A673 (cell line): ENCODE results near the gene KIAA1614. TPM values are rescaled to one million over a fixed set of nuclear protein-coding genes. Genes with fewer than 3 reads are reported as not detected.
"Not testable (repeated sequence)": the region's sequence is repeated elsewhere in the genome, so short reads cannot be mapped to it uniquely, and the experiment has no call there.

Experiments
- BruUV-seq: library from RNA; stranded (reverse); fragments of 400-500 nt; replicated peaks from 2 replicates; lab custom pipeline; 2021; lab: Mats Ljungman, UMichigan
- CTCF ChIA-PET: fragments of 300-600 bp; sonication (Branson Sonifier 250); formaldehyde crosslinking; loops from one replicate; lab custom pipeline; 2022; ENCODE audit warnings: antibody characterized with exemption; lab: Charles Lee
- POLR2A ChIA-PET: fragments of 300-600 bp; sonication (Branson Sonifier 250); formaldehyde crosslinking; loops from one replicate; lab custom pipeline; 2022; ENCODE audit warnings: antibody characterized with exemption; ENCODE audit not compliant: low non-redundant PET; lab: Charles Lee
- DNase-seq: peaks from one replicate; pipeline ENCODE4 v3.0.0-alpha.2; 2015; ENCODE audit warnings: low spot score
- H3K27ac ChIP-seq: fragments of 200-600 bp; sonication (generic); 2 replicates; pipeline ENCODE4 v1.5.1; 2016; ENCODE audit warnings: mixed run types, low read depth, mild to moderate bottlenecking, mixed read lengths, antibody characterized with exemption, low read length; ENCODE audit not compliant: poor library complexity, severe bottlenecking
- H3K27me3 ChIP-seq: fragments of 200-600 bp; sonication (generic); replicated peaks from 2 replicates; pipeline ENCODE4 v1.6.1; 2017; ENCODE audit warnings: mixed run types, low read depth, mild to moderate bottlenecking, mixed read lengths, antibody characterized with exemption, low read length; ENCODE audit not compliant: insufficient read depth, poor library complexity
- H3K36me3 ChIP-seq: fragments of 200-600 bp; sonication (generic); 2 replicates; pipeline ENCODE4 v1.6.1; 2016; ENCODE audit warnings: mixed run types, mild to moderate bottlenecking, mixed read lengths, antibody characterized with exemption, low read length; ENCODE audit not compliant: insufficient read depth, poor library complexity, severe bottlenecking
- H3K4me1 ChIP-seq: fragments of 200-600 bp; sonication (generic); 2 replicates; pipeline ENCODE4 v1.6.1; 2017; ENCODE audit warnings: mixed run types, mild to moderate bottlenecking, mixed read lengths, antibody characterized with exemption, low read length; ENCODE audit not compliant: insufficient read depth, poor library complexity, severe bottlenecking
- H3K4me3 ChIP-seq: fragments of 200-600 bp; sonication (generic); 2 replicates; pipeline ENCODE4 v1.5.1; 2016; ENCODE audit warnings: low read depth, mixed run types, mild to moderate bottlenecking, mixed read lengths, low read length; ENCODE audit not compliant: poor library complexity, severe bottlenecking
- H3K9me3 ChIP-seq: fragments of 200-600 bp; sonication (generic); 2 replicates; pipeline ENCODE4 v1.6.1; 2016; ENCODE audit warnings: mixed run types, low read depth, mild to moderate bottlenecking, mixed read lengths, antibody characterized with exemption, low read length; ENCODE audit not compliant: poor library complexity, severe bottlenecking
- CTCF ChIP-seq: fragments of 300-800, 200-600 bp; sonication (generic); conservative IDR thresholded peaks from 2 replicates; pipeline ENCODE4 v1.5.1; 2017; ENCODE audit warnings: low read depth, mild to moderate bottlenecking, antibody characterized with exemption, low read length, moderate library complexity, mixed read lengths
- EZH2 ChIP-seq: fragments of 200-600 bp; sonication (generic); IDR thresholded peaks from 2 replicates; pipeline ENCODE4 v1.6.1; 2017; ENCODE audit warnings: borderline replicate concordance, low read depth, mild to moderate bottlenecking, mixed read lengths, antibody characterized with exemption, low read length; ENCODE audit not compliant: poor library complexity, severe bottlenecking
- intact Hi-C: fragments of 100-400 bp; cut with micrococcal nuclease; formaldehyde crosslinking; loops from one replicate; pipeline ENCODE4 v1.10.0; 2022; ENCODE audit not compliant: unreplicated experiment
- total RNA-seq: library from RNA; stranded (reverse); gene quantifications from 2 replicates; pipeline ENCODE4 v1.2.3, GENCODE V29; 2021

The KIAA1614 gene
- total RNA-seq, 1 experiment from 2014 or later = 0.67 TPM

GRCh38 chr1:180956028-180956640 lies 43.4 kb downstream of the KIAA1614 start:
- intact Hi-C loops = no loop called here
- Histone ChIP-seq H3K4me1 (peaks cover 14% of the 10 kb centered on the region), H3K4me3 (no peak overlapping the region), H3K27me3 (no peaks in the 10 kb centered on the region), H3K27ac (no peak overlapping the region), H3K36me3 (no peaks in the 10 kb centered on the region), H3K9me3 (no peaks in the 10 kb centered on the region)
- ChIA-PET POLR2A (interaction anchor here (0.6 kb wide), 1 partner anchor 28 kb away, joined by 4 read pairs; no protein-coding TSS in a partner anchor), CTCF (no interaction called here)
- no peak for DNase-seq
- TF ChIP-seq EZH2 (no peak), CTCF (no peak)
- no TSS peak for BruUV-seq

- POLR2A ChIA-PET, CTCF ChIA-PET: not testable (repeated sequence)
Measured at GRCh38 chr1:180959620-180960019, 46.9 kb downstream of the KIAA1614 start.

GRCh38 chr1:180961622-180962021 lies 48.9 kb downstream of the KIAA1614 start:
- DNase-seq = no peak
- no peaks in the 10 kb centered on the region for H3K27me3 ChIP-seq
- no peak overlapping the region for H3K4me3 ChIP-seq
- no peaks in the 10 kb centered on the region for H3K4me1 ChIP-seq
- no peaks in the 10 kb centered on the region for H3K9me3 ChIP-seq
- POLR2A ChIA-PET = no interaction called here
- no peak for TF ChIP-seq CTCF
- TF ChIP-seq EZH2 = no peak
- CTCF ChIA-PET = no interaction called here
- no peaks in the 10 kb centered on the region for H3K36me3 ChIP-seq
- BruUV-seq = no TSS peak
- H3K27ac ChIP-seq = no peak overlapping the region
- intact Hi-C loops = no loop called here

More at GRCh38 chr1:180959620-180960019, 46.9 kb downstream of the KIAA1614 start:
- BruUV-seq, intact Hi-C loops, H3K9me3 ChIP-seq, DNase-seq, H3K4me1 ChIP-seq, H3K4me3 ChIP-seq, H3K27ac ChIP-seq, H3K27me3 ChIP-seq, H3K36me3 ChIP-seq: not testable (repeated sequence)

GRCh38 chr1:180962178-180962577 lies 49.5 kb downstream of the KIAA1614 start:
- no peak for TF ChIP-seq CTCF
- no peaks in the 10 kb centered on the region for H3K36me3 ChIP-seq
- CTCF ChIA-PET = no interaction called here
- DNase-seq = no peak
- no peak overlapping the region for H3K4me3 ChIP-seq
- no peaks in the 10 kb centered on the region for H3K27me3 ChIP-seq
- no TSS peak for BruUV-seq
- no peaks in the 10 kb centered on the region for H3K9me3 ChIP-seq
- H3K4me1 ChIP-seq = peaks cover 3% of the 10 kb centered on the region
- H3K27ac ChIP-seq = no peak overlapping the region
- intact Hi-C loops = no loop called here
- POLR2A ChIA-PET = no interaction called here
